Epithelial cell of umbilical artery (primary cell): ENCODE data around the gene PHLPP1. TPM values are rescaled to one million over a fixed set of nuclear protein-coding genes. Genes with fewer than 3 reads are reported as not detected.

Experiments used
- total RNA-seq: library from RNA; depleted of rRNA; stranded (reverse); fragments of >200 nt; gene quantifications from 2 replicates; pipeline ENCODE4 v1.2.3, GENCODE V29; 2014

Gene PHLPP1
- total RNA-seq = 2.9 and 4.4 TPM in 2 replicates

GRCh38 chr18:62715436-62715758, at the start of gene PHLPP1:
Gene PHLPP1, plus strand, starts transcription at chr18:62715541. Its CDS starts 143 bp downstream, at chr18:62715684.

Other genes with a start within 250 kb of the PHLPP1 start
- gene ZCCHC2, start 192.5 kb upstream of the PHLPP1 start, total RNA-seq = 6.5 and 18.8 TPM in 2 replicates